ENCODE measurements around the gene FAM131B.
"Not testable (repeated sequence)": the region's sequence is repeated elsewhere in the genome, so short reads cannot be mapped to it uniquely, and the experiment has no call there.

GRCh38 chr7:143402233-143402632, 39.7 kb upstream of the FAM131B start:
- not testable (repeated sequence) for TF ChIP-seq CTBP1 (IDR thresholded peaks at IDR 0.05; ENCODE audit: borderline replicate concordance); ELF4 (IDR thresholded peaks at IDR 0.05); BHLHE40 (IDR thresholded peaks at IDR 0.05; ENCODE audit: borderline replicate concordance); SP1 (IDR thresholded peaks at IDR 0.05); L3MBTL2 (conservative IDR thresholded peaks at IDR 0.05); FOXM1 (IDR thresholded peaks at IDR 0.05; ENCODE audit: borderline replicate concordance); SUZ12 (IDR thresholded peaks at IDR 0.05); NFRKB (IDR thresholded peaks at IDR 0.05); TARDBP (IDR thresholded peaks at IDR 0.05); ARNT (IDR thresholded peaks at IDR 0.05); LEF1 (IDR thresholded peaks at IDR 0.05; ENCODE audit: borderline replicate concordance); ZNF384 (IDR thresholded peaks at IDR 0.05)

Data from HEK293T (cell line).